ENCODE results near the gene TRH. TPM values are rescaled to one million over a fixed set of nuclear protein-coding genes. Genes with fewer than 3 reads are reported as not detected.

Gene TRH
- total and polyA plus RNA-seq, 2 of the 4 experiments (the other 2 are of a cell fraction) = not detected

- peaks cover 25% of the 10 kb centered on the region for H3K27me3 ChIP-seq (ENCODE audit: control insufficient read depth, insufficient read depth, low read length)
- no peak overlapping the region for H3K4me3 ChIP-seq (ENCODE audit: insufficient read depth, low read depth, low read length)
- DNase-seq (no peak), ATAC-seq (ENCODE audit: low read depth) (no peak)
- H2BK120ac ChIP-seq (ENCODE audit: low read depth, low read length) = no peak overlapping the region
- dilution Hi-C loops (cut with HindIII; ENCODE audit: low sequenced_read_pairs, unreplicated experiment) (no loop called here), intact Hi-C loops (cut with micrococcal nuclease) (no loop called here), in situ Hi-C loops (cut with MboI; ENCODE audit: low sequenced_read_pairs) (loop anchor here (10.0 kb wide), 1 partner anchor 284 kb away; no protein-coding TSS in a partner anchor)
- H3K9me1 ChIP-seq (ENCODE audit: insufficient read depth, low read length) = no peaks in the 10 kb centered on the region
- H2AK9ac ChIP-seq (replicated peaks; ENCODE audit: low read depth, low read length, poor library complexity) = no peak overlapping the region
- no peak overlapping the region for H3K4ac ChIP-seq (ENCODE audit: low read depth, low read length)
- H4K20me1 ChIP-seq (ENCODE audit: insufficient read depth, low read length) = no peaks in the 10 kb centered on the region
- no peak overlapping the region for H2AK5ac ChIP-seq (ENCODE audit: low read depth, low read length)
- H3K79me1 ChIP-seq (ENCODE audit: low read depth in 1 of 2, low read length in 2 of 2) = no peaks in the 10 kb centered on the region
- H4K8ac ChIP-seq (ENCODE audit: low read depth in 2 of 2, low read length in 2 of 2) = no peak overlapping the region
- 0 out of 2 replicates have a peak, but pooled peaks cover 2% of the 10 kb centered on the region for H3K4me1 ChIP-seq (ENCODE audit: control insufficient read depth, insufficient read depth, low read length)
- no peak overlapping the region for H2BK15ac ChIP-seq (ENCODE audit: low read depth, low read length)
- WGBS, 2 experiments (ENCODE audit: extremely low coverage in 2 of 2, insufficient read length in 1 of 2) = 17% methylated on average over 1 of the region's 8 CpGs; no CpG with 5 or more reads in 1 of the 2 experiments
- H3K56ac ChIP-seq (ENCODE audit: extremely low read depth, insufficient read depth, low read length) = no peak overlapping the region
- H2BK20ac ChIP-seq (ENCODE audit: low read depth, low read length) = no peak overlapping the region
- H3K23ac ChIP-seq (ENCODE audit: low read depth, low read length) = no peak overlapping the region
- H3K9ac ChIP-seq (ENCODE audit: low read depth, low read length) = no peak overlapping the region
- ChIA-PET POLR2A (ENCODE audit: unreplicated experiment) (no interaction called here), CTCF (interaction anchor here (0.7 kb wide), 1 partner anchor 24 kb away, joined by 3 read pairs; no protein-coding TSS in a partner anchor)
- no peak overlapping the region for H2BK5ac ChIP-seq (ENCODE audit: low read depth, low read length, poor library complexity, severe bottlenecking)
- H3K36me3 ChIP-seq (ENCODE audit: control insufficient read depth, insufficient read depth, low read length) = no peaks in the 10 kb centered on the region
- BruUV-seq (replicated peaks) = no TSS peak
- no peak overlapping the region for H3K4me2 ChIP-seq (ENCODE audit: low read depth, low read length)
- no peak overlapping the region for H2AFZ ChIP-seq (replicated peaks; ENCODE audit: low read length, poor library complexity)
- H3K9me3 ChIP-seq (ENCODE audit: control insufficient read depth, insufficient read depth, low read length) = no peaks in the 10 kb centered on the region; the same call in 1 of the 2 replicates
- no peak overlapping the region for H4K91ac ChIP-seq (ENCODE audit: insufficient read depth, low read depth, low read length)
- no peak overlapping the region for H3K18ac ChIP-seq (ENCODE audit: low read depth, low read length)
- TF ChIP-seq MAZ (IDR thresholded peaks at IDR 0.05; ENCODE audit: borderline replicate concordance, low read depth, low read length) (no peak), USF2 (IDR thresholded peaks at IDR 0.05; ENCODE audit: low read depth, low read length) (no peak), CTCF (conservative IDR thresholded peaks at IDR 0.05; ENCODE audit: low read depth, low read length) (no peak), CHD1 (IDR thresholded peaks at IDR 0.05; ENCODE audit: low read depth, low read length) (no peak), NFE2L2 (IDR thresholded peaks at IDR 0.05; ENCODE audit: low read depth, low read length) (no peak), RCOR1 (IDR thresholded peaks at IDR 0.05; ENCODE audit: insufficient replicate concordance, low read length) (no peak), CEBPB (IDR thresholded peaks at IDR 0.05; ENCODE audit: low read depth, low read length) (no peak), RFX5 (IDR thresholded peaks at IDR 0.05; ENCODE audit: low read depth, low read length) (no peak), FOS (IDR thresholded peaks at IDR 0.05; ENCODE audit: low read depth, low read length) (no peak), BHLHE40 (IDR thresholded peaks at IDR 0.05; ENCODE audit: low read depth, low read length) (no peak), MAFK (IDR thresholded peaks at IDR 0.05; ENCODE audit: low read depth, low read length) (no peak), POLR2A (IDR thresholded peaks at IDR 0.05; ENCODE audit: low read depth, low read length) (no peak), MXI1 (IDR thresholded peaks at IDR 0.05; ENCODE audit: borderline replicate concordance, low read depth, low read length) (no peak), ELK1 (IDR thresholded peaks at IDR 0.05; ENCODE audit: borderline replicate concordance, low read depth, low read length) (no peak), RAD21 (IDR thresholded peaks at IDR 0.05; ENCODE audit: low read length) (no peak)
- no peak overlapping the region for H3K27ac ChIP-seq (ENCODE audit: insufficient read depth, low read length)
- H3K14ac ChIP-seq (replicated peaks; ENCODE audit: low read depth, low read length) = no peak overlapping the region
- no peak overlapping the region for H4K5ac ChIP-seq (ENCODE audit: low read depth, low read length)
Observed at GRCh38 chr3:129938140-129938930, 36.2 kb upstream of the TRH start.
